ENCODE data around the gene RFTN1. TPM values are rescaled to one million over a fixed set of nuclear protein-coding genes. Genes with fewer than 3 reads are reported as not detected.

Gene RFTN1
- total RNA-seq, 1 donor from 2014 or later: 34.7 TPM

- DNase-seq (ENCODE audit: low read depth): no peak
- TF ChIP-seq, protein P1, sequence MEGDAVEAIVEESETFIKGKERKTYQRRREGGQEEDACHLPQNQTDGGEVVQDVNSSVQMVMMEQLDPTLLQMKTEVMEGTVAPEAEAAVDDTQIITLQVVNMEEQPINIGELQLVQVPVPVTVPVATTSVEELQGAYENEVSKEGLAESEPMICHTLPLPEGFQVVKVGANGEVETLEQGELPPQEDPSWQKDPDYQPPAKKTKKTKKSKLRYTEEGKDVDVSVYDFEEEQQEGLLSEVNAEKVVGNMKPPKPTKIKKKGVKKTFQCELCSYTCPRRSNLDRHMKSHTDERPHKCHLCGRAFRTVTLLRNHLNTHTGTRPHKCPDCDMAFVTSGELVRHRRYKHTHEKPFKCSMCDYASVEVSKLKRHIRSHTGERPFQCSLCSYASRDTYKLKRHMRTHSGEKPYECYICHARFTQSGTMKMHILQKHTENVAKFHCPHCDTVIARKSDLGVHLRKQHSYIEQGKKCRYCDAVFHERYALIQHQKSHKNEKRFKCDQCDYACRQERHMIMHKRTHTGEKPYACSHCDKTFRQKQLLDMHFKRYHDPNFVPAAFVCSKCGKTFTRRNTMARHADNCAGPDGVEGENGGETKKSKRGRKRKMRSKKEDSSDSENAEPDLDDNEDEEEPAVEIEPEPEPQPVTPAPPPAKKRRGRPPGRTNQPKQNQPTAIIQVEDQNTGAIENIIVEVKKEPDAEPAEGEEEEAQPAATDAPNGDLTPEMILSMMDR (conservative IDR thresholded peaks at IDR 0.05; ENCODE audit: low read depth, low read length): no peak
- H3K4me3 ChIP-seq (ENCODE audit: low read depth, low read length): no peak overlapping the region
Observed at GRCh38 chr3:16510620-16511319, 2.7 kb downstream of the RFTN1 start.

DNA sequence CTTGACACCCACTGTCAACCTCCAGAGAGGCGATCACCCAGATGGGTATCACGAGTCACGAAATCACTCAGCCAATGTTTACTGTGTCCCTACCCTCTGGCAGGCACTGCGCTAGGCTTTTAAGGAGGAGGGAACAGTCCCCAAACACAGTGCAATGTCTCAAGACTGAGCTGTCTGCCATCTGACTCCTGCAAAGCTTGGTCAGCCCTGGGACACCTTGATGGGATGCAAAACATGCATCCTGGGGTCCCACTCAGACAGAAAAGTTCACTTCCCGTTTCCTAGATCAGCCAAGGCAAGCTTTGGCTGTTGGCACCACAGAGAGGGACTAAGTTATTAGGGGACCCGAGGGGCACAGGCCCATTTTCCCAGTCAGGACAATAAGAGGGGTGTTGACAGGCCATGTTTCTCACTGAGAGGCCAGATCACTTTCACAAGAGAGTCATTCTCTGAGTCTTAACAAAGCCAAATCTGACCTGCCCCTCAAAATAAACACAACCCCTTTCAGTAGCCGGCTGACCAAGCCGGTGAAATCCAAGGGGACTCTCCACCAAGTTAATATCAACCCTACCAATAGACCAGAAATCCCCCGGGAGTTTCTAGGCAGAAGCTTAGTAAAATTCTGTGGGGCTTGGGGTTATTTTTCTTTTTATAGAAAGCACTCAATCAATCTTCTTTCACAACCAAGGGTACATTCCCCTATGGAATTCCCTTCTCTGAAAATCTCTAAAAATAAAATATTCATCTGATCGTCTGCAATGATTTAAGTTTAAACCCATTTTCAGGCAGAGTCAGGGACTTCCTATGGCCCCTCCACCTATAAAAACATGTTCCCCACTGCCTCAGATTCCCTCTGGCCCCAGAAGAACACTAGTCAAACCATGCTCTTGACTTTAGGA is 3.5 kb downstream of the RFTN1 start:
- H3K4me3 ChIP-seq (ENCODE audit: low read depth, low read length): no peak overlapping the region
- TF ChIP-seq, protein P1 (conservative IDR thresholded peaks at IDR 0.05; ENCODE audit: low read depth, low read length): no peak
- DNase-seq (ENCODE audit: low read depth): no peak

GRCh38 chr3:16508591-16508995 is 4.9 kb downstream of the RFTN1 start:
- TF ChIP-seq, protein P1 (conservative IDR thresholded peaks at IDR 0.05; ENCODE audit: low read depth, low read length): no peak
- no peak for DNase-seq (ENCODE audit: low read depth)
- no peak overlapping the region for H3K4me3 ChIP-seq (ENCODE audit: low read depth, low read length)

GRCh38 chr3:16508243-16508578 is 5.3 kb downstream of the RFTN1 start:
- DNase-seq (ENCODE audit: low read depth): no peak
- no peak overlapping the region for H3K4me3 ChIP-seq (ENCODE audit: low read depth, low read length)
- TF ChIP-seq, protein P1 (conservative IDR thresholded peaks at IDR 0.05; ENCODE audit: low read depth, low read length): no peak

- TF ChIP-seq, protein P1 (conservative IDR thresholded peaks at IDR 0.05; ENCODE audit: low read depth, low read length): no peak
- H3K4me3 ChIP-seq (ENCODE audit: low read depth, low read length): no peak overlapping the region
- DNase-seq (ENCODE audit: low read depth): no peak
Observed at GRCh38 chr3:16507578-16508242, 5.8 kb downstream of the RFTN1 start.

- H3K4me3 ChIP-seq (ENCODE audit: low read depth, low read length): no peak overlapping the region
- no peak for DNase-seq (ENCODE audit: low read depth)
- TF ChIP-seq, protein P1 (conservative IDR thresholded peaks at IDR 0.05; ENCODE audit: low read depth, low read length): no peak
Observed at GRCh38 chr3:16506884-16507577, 6.5 kb downstream of the RFTN1 start.

Data from epithelial cell of proximal tubule (primary cell).